ENCODE measurements around the gene MAN1C1.

MAN1C1 gene

GRCh38 chr1:25685938-25686665 is 69.5 kb downstream of the MAN1C1 start:
- ATAC-seq, result no peak
- no peak for TF ChIP-seq PPARA (CRISPR knock-in tag; IDR thresholded peaks at IDR 0.05; ENCODE audit: borderline replicate concordance)
- TF ChIP-seq ZFP3 (CRISPR knock-in tag; IDR thresholded peaks at IDR 0.05), result no peak
- TF ChIP-seq ZFP30 (CRISPR knock-in tag; IDR thresholded peaks at IDR 0.05), result no peak
- no peak for TF ChIP-seq GLIS3 (CRISPR knock-in tag; IDR thresholded peaks at IDR 0.05)
- TF ChIP-seq SNAI2 (CRISPR knock-in tag; IDR thresholded peaks at IDR 0.05), result no peak
- TF ChIP-seq ZNF8 (CRISPR knock-in tag; IDR thresholded peaks at IDR 0.05), result no peak
- no peak for TF ChIP-seq TCF4 (CRISPR knock-in tag; IDR thresholded peaks at IDR 0.05; ENCODE audit: borderline replicate concordance)
- no peak for TF ChIP-seq ARNTL (CRISPR knock-in tag; IDR thresholded peaks at IDR 0.05; ENCODE audit: borderline replicate concordance, low read depth)
- TF ChIP-seq ZC3H10 (CRISPR knock-in tag; IDR thresholded peaks at IDR 0.05), result no peak
- no peak for TF ChIP-seq ISL1 (CRISPR knock-in tag; IDR thresholded peaks at IDR 0.05)
- no peak for TF ChIP-seq BACH2 (CRISPR knock-in tag; IDR thresholded peaks at IDR 0.05; ENCODE audit: borderline replicate concordance)
- no peak for TF ChIP-seq TSHZ2 (CRISPR knock-in tag; IDR thresholded peaks at IDR 0.05)
- TF ChIP-seq, protein P1, sequence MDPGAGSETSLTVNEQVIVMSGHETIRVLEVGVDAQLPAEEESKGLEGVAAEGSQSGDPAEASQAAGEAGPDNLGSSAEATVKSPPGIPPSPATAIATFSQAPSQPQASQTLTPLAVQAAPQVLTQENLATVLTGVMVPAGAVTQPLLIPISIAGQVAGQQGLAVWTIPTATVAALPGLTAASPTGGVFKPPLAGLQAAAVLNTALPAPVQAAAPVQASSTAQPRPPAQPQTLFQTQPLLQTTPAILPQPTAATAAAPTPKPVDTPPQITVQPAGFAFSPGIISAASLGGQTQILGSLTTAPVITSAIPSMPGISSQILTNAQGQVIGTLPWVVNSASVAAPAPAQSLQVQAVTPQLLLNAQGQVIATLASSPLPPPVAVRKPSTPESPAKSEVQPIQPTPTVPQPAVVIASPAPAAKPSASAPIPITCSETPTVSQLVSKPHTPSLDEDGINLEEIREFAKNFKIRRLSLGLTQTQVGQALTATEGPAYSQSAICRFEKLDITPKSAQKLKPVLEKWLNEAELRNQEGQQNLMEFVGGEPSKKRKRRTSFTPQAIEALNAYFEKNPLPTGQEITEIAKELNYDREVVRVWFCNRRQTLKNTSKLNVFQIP (CRISPR knock-in tag; IDR thresholded peaks at IDR 0.05; ENCODE audit: borderline replicate concordance, low read depth), result no peak
- TF ChIP-seq OSR1 (CRISPR knock-in tag; IDR thresholded peaks at IDR 0.05), result no peak

DNA sequence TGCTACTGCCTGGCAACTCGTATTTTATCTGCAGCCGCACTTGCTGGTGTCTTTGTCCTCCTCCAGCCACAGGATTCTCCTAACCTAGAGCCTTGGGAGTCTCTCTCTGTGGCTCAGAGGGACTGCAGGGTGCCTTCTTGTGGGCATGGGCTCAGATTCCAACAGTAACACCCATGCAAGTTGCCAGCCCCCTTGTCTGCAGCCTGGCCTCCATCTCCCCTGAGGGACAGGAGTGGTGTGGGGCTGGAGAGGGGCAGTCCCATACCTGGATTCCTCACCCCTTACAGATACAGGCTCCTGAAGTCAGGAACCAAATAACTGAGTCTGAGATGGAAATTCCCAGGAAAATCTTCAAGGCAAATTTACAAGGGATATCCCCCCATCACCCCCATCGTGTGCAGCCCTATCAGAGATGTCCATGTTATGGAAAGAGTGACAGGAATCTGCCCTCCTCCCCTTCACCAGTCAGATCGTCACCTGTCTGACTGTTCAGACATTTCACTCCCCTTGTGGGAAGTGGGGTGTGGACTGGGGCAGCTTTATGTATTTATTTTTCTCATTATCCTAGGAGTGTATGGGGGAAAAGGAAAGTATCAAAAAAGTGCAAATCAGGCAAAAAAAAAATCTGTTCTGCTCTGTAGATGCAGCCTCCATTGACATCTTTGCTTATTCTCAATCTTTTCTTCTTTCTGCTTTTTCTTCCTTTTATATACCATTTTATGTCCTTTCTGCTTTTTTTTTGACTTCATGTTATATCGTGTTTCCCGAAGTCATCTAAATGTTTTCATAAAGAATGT is 70.8 kb downstream of the MAN1C1 start:
- TF ChIP-seq CSRNP3 (CRISPR knock-in tag; IDR thresholded peaks at IDR 0.05) (no peak), OSR1 (CRISPR knock-in tag; IDR thresholded peaks at IDR 0.05) (no peak), BACH2 (CRISPR knock-in tag; IDR thresholded peaks at IDR 0.05; ENCODE audit: borderline replicate concordance) (no peak), TCF4 (CRISPR knock-in tag; IDR thresholded peaks at IDR 0.05; ENCODE audit: borderline replicate concordance) (no peak), ZC3H10 (CRISPR knock-in tag; IDR thresholded peaks at IDR 0.05) (no peak), TSHZ2 (CRISPR knock-in tag; IDR thresholded peaks at IDR 0.05) (no peak), PATZ1 (CRISPR knock-in tag; IDR thresholded peaks at IDR 0.05; ENCODE audit: borderline replicate concordance) (no peak)
- ATAC-seq, result no peak

All from SK-N-SH treated with all-trans-retinoic acid at 6 μM for 48 hours (cell line).